Adrenal gland (tissue), 5 donors: ENCODE results near the gene ZKSCAN8.

ENCODE experiments used
- POLR2A ChIP-seq, 2 donors: fragments of 450-650 bp; IDR thresholded peaks; one replicate each; pipeline ENCODE4 v1.6.1; 2017; ENCODE audit warnings: antibody characterized with exemption in 2 of 2, mild to moderate bottlenecking in 2 of 2, moderate library complexity in 1 of 2
- TF ChIP-seq, protein P1 (sequence below), 6 experiments: fragments of 450-650 bp in 4 of 6; fragments of 200-600 bp in 2 of 6; sonication (generic) in 1 of 6; IDR thresholded peaks; 1 replicate in 5 of 6; 2 replicates in 1 of 6; pipeline versions ENCODE4 v1.5.1 to v1.8.0; 2016 to 2021; ENCODE audit warnings: antibody characterized with exemption in 6 of 6, mild to moderate bottlenecking in 2 of 6, moderate library complexity in 1 of 6
- donor health status: DM: no; HTN: no; CAD: no.

- TF ChIP-seq, protein P1, sequence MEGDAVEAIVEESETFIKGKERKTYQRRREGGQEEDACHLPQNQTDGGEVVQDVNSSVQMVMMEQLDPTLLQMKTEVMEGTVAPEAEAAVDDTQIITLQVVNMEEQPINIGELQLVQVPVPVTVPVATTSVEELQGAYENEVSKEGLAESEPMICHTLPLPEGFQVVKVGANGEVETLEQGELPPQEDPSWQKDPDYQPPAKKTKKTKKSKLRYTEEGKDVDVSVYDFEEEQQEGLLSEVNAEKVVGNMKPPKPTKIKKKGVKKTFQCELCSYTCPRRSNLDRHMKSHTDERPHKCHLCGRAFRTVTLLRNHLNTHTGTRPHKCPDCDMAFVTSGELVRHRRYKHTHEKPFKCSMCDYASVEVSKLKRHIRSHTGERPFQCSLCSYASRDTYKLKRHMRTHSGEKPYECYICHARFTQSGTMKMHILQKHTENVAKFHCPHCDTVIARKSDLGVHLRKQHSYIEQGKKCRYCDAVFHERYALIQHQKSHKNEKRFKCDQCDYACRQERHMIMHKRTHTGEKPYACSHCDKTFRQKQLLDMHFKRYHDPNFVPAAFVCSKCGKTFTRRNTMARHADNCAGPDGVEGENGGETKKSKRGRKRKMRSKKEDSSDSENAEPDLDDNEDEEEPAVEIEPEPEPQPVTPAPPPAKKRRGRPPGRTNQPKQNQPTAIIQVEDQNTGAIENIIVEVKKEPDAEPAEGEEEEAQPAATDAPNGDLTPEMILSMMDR (IDR thresholded peaks at IDR 0.05): no peak
- no peak for TF ChIP-seq POLR2A (IDR thresholded peaks at IDR 0.05)
Observed at GRCh38 chr6:28206928-28207509, 65.3 kb downstream of the ZKSCAN8 start.
